ENCODE results near the gene SAAL1.
A peak's percentile ranks its signal among the peaks of the same experiment; 100 is the strongest.

Gene SAAL1

DNA sequence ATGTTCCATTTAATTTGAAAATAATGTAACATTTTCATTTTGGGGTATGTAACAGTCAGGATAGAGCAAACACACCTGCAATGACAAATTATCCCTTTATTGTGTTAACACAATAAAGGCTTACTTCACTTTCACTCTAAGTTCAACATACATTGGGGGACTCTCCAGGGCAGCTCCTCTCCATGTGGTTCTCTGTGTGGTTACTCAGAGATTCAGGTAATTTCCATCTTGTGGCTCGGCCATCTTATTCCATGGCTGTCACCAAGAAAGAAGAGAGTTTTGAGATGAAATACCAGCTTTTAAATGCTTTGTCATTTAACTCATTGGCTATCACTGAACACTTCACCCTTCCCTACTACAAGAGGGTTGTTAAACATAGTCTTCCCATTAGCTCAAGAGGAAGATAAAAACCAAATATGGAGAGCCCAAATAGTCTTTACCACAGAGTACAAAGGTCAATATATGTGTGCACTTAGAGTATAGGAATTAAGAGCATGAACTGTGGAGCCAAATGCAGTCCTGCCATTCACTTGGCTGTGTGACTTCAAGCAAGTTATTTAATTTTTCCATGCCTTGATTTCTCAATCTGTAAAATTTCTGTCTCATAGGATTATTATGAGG lies 49.2 kb downstream of the SAAL1 start:
- Histone ChIP-seq H3K27ac (ENCODE audit: low read depth, low read length) (no peak overlapping the region), H3K4me1 (ENCODE audit: insufficient read depth, low read length) (no peaks in the 10 kb centered on the region)

DNA sequence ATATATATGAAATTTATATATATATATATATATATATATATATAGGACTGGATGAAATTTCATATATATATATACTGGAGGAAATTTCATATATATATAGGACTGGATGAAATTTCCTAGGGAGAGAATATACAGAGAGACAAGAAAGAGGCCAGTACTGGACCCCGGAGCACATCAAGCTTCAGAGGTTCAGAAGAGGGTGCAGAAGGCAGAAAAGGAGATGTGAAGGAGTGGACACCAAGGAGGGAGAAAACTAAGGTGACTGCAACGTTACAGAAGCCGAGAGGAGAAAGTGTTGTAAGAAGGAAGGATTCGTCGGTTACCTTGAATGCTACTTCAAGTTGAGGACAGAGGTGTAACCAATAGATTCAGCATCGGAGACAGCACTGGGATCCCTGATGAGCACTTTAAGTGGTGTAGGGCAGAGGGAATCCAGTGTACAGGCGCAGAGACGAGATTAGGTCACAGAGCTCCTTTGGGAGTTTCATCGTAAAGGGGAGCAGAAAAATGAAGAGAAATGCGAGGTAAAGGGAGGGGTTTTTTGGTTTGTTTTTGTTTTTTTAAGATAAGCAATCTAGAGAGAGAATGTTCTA lies 51.3 kb downstream of the SAAL1 start:
- Histone ChIP-seq H3K27ac (ENCODE audit: low read depth, low read length) (no peak overlapping the region), H3K36me3 (ENCODE audit: insufficient read depth, low read length) (no peaks in the 10 kb centered on the region), H3K9me3 (ENCODE audit: insufficient read depth, low read depth, low read length) (no peaks in the 10 kb centered on the region), H3K9ac (ENCODE audit: low read depth, low read length) (no peak overlapping the region), H3K27me3 (ENCODE audit: insufficient read depth, low read length) (no peaks in the 10 kb centered on the region), H3K4me1 (ENCODE audit: insufficient read depth, low read length) (no peaks in the 10 kb centered on the region), H3K4me3 (ENCODE audit: low read length) (no peak overlapping the region)
- 90% methylated on average over 10 of the region's 10 CpGs for WGBS

More for the DNA sequence above, 49.2 kb downstream of the SAAL1 start:
- Histone ChIP-seq H3K36me3 (ENCODE audit: insufficient read depth, low read length) (no peaks in the 10 kb centered on the region), H3K27me3 (ENCODE audit: insufficient read depth, low read length) (no peaks in the 10 kb centered on the region), H3K4me3 (ENCODE audit: low read length) (no peak overlapping the region), H3K9me3 (ENCODE audit: insufficient read depth, low read depth, low read length) (no peaks in the 10 kb centered on the region), H3K9ac (ENCODE audit: low read depth, low read length) (no peak overlapping the region)
- WGBS = 88% methylated on average over 1 of the region's 1 CpG

DNA sequence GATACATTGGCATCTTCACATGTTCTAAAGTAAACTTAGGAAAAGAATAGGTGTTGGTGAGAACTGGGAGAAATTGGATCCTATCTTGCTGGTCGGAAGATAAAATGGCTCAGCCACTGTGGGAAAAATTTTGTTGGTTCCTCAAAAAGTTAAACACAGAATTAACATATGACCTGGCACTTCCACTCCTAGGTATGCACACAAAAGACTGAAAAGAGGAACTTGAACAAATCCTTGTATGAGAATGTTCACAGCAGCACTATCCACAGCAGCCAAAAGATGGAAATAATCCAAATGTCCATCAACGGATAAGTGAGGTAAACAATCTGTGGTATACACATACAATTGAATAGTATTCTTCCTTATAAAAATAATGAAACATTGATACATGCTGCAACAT lies 55.0 kb downstream of the SAAL1 start:
- Histone ChIP-seq H3K9me3 (ENCODE audit: insufficient read depth, low read depth, low read length) (no peaks in the 10 kb centered on the region), H3K9ac (ENCODE audit: low read depth, low read length) (no peak overlapping the region), H3K4me1 (ENCODE audit: insufficient read depth, low read length) (no peaks in the 10 kb centered on the region), H3K27me3 (ENCODE audit: insufficient read depth, low read length) (peaks cover 21% of the 10 kb centered on the region), H3K36me3 (ENCODE audit: insufficient read depth, low read length) (no peaks in the 10 kb centered on the region), H3K27ac (ENCODE audit: low read depth, low read length) (no peak overlapping the region), H3K4me3 (ENCODE audit: low read length) (no peak overlapping the region)
- WGBS = 100% methylated on average over 1 of the region's 2 CpGs

DNA sequence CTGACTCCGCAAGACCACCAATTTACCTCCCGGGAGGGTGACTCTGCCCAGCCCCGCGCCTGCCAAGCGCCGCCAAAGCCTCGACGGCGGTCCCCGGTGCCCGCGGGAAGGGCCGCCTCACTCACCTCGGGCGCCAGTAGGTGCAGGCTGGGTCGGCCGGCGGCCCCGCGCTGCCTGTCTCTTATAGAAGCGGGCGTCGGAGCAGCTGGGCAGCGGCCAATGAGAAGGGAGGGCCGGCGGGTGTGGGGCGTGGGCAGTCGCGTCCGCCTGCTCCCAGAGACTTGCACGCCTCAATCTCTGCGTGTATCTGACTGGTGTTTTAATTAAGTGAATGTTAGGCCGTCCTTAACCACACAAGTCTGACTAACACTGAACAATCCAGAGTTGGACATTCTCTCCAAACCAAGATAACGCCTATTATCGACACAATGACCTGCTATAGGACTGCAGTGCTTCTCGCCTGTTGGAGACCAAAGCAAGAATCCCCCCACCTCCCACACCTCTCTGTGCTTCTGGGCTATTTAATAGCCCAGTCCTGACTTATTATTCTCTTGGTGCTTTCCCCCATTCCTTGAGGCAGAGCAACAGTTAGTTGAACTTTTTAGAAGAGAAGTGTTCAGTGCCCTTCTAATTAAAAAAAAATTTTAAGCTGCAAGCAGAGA lies 59.6 kb downstream of the SAAL1 start, which contains the start of gene TPH1:
TSS of gene TPH1 (minus strand) at position 154 of the 662 bp plus-strand sequence. CDS start 5,507 bp downstream, outside the sequence.
- Histone ChIP-seq H3K36me3 (ENCODE audit: insufficient read depth, low read length) (no peaks in the 10 kb centered on the region), H3K27ac (ENCODE audit: low read depth, low read length) (no peak within 1 kb of the TSS), H3K9ac (ENCODE audit: low read depth, low read length) (no peak within 1 kb of the TSS), H3K4me1 (ENCODE audit: insufficient read depth, low read length) (no peaks in the 10 kb centered on the region), H3K4me3 (ENCODE audit: low read length) (peak within 1 kb of the TSS; percentile 41), H3K9me3 (ENCODE audit: insufficient read depth, low read depth, low read length) (no peaks in the 10 kb centered on the region), H3K27me3 (ENCODE audit: insufficient read depth, low read length) (peaks cover 50% of the 10 kb centered on the region)
- WGBS = 9% methylated on average over 35 of the region's 36 CpGs

DNA sequence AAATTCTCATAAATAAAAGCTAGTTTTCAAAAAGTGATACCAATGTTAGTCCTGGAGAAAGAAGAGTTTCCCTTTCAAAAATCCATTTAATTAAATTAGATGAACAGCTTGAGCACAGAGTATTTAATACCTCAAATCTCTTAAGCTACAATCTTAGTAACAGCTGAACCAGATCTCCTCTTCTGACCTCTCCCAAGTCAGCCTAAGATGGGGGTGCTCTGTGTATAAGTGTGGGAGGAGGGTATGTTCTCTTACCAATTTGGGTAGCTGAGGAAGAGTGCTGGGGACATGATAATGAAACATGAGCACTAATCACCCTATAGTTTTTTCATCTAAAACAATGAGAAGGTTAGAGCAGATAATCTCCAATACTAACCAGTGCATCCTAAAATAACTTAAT lies 69.4 kb downstream of the SAAL1 start:
- no peaks in the 10 kb centered on the region for H3K36me3 ChIP-seq (ENCODE audit: insufficient read depth, low read length)
- no peak overlapping the region for H3K9ac ChIP-seq (ENCODE audit: low read depth, low read length)
- no peaks in the 10 kb centered on the region for H3K4me1 ChIP-seq (ENCODE audit: insufficient read depth, low read length)
- H3K4me3 ChIP-seq (ENCODE audit: low read length) = no peak overlapping the region
- H3K9me3 ChIP-seq (ENCODE audit: insufficient read depth, low read depth, low read length) = no peaks in the 10 kb centered on the region
- no peaks in the 10 kb centered on the region for H3K27me3 ChIP-seq (ENCODE audit: insufficient read depth, low read length)
- H3K27ac ChIP-seq (ENCODE audit: low read depth, low read length) = no peak overlapping the region
